GM12878 (cell line): Measurements from ENCODE around the gene PXT1. TPM values are rescaled to one million over a fixed set of nuclear protein-coding genes. Genes with fewer than 3 reads are reported as not detected.

Experiments
- ATAC-seq: fragments of 200-7000 bp; cut with Tn5 transposase; 3 replicates; pipeline ENCODE4 v1.9.1; 2020; ENCODE audit warnings: mild to moderate bottlenecking, moderate library complexity
- BruUV-seq: library from RNA; stranded (reverse); fragments of 400-500 nt; replicated peaks from 2 replicates; lab custom pipeline; 2021; lab: Mats Ljungman, UMichigan
- CTCF ChIA-PET: fragments of 300-600 bp; sonication (Branson Sonifier 250); formaldehyde crosslinking; extraction: SDS; loops from one replicate; lab custom pipeline; 2021; ENCODE audit warnings: inconsistent platforms; lab: Yijun Ruan, JAX
- POLR2A ChIA-PET: fragments of 350-600 bp; formaldehyde crosslinking; extraction: SDS; loops from one replicate; lab custom pipeline; 2021; ENCODE audit warnings: inconsistent platforms; lab: Charles Lee
- RAD21 ChIA-PET: fragments of 300-600 bp; sonication (Branson Sonifier 250); formaldehyde crosslinking; loops from one replicate; lab custom pipeline; 2023; ENCODE audit warnings: antibody characterized with exemption; ENCODE audit not compliant: unreplicated experiment; lab: Charles Lee
- SMC1A ChIA-PET: fragments of 300-600 bp; sonication (Branson Sonifier 250); formaldehyde crosslinking; loops from one replicate; lab custom pipeline; 2023; ENCODE audit not compliant: unreplicated experiment, uncharacterized antibody; lab: Charles Lee
- DNase-seq: peaks from one replicate; pipeline ENCODE4 v3.0.0-alpha.2; 2011; ENCODE audit warnings: low read depth, low spot score
- FAIRE-seq: peaks from 3 replicates; lab custom pipeline; 2011; peaks lifted over from hg19 to GRCh38; lab: Jason Lieb, UNC
- H2AFZ ChIP-seq: 2 replicates; pipeline ENCODE4 v1.6.0; 2011; ENCODE audit warnings: low read depth, low read length, control low read depth; ENCODE audit not compliant: control insufficient read depth
- H3K27ac ChIP-seq: 2 replicates; pipeline ENCODE4 v1.5.1; 2011; ENCODE audit warnings: control low read depth; ENCODE audit not compliant: control insufficient read depth, insufficient read depth
- H3K27me3 ChIP-seq, 2 experiments: replicated peaks in 1 of 2; 2 replicates each; pipeline versions ENCODE4 v1.6.0 to v1.6.1; 2011; ENCODE audit warnings: low read length in 1 of 2; ENCODE audit not compliant: control insufficient read depth in 2 of 2, insufficient read depth in 2 of 2
- H3K36me3 ChIP-seq, 2 experiments: 2 replicates each; pipeline ENCODE4 v1.5.1; 2011; ENCODE audit warnings: low read length in 1 of 2; ENCODE audit not compliant: control insufficient read depth in 2 of 2, insufficient read depth in 2 of 2
- H3K4me1 ChIP-seq: 2 replicates; pipeline ENCODE4 v1.6.1; 2011; ENCODE audit warnings: mild to moderate bottlenecking, low read length, moderate library complexity, mixed read lengths; ENCODE audit not compliant: control insufficient read depth, insufficient read depth
- H3K4me2 ChIP-seq: 2 replicates; pipeline ENCODE4 v1.6.0; 2011; ENCODE audit warnings: control low read depth; ENCODE audit not compliant: control insufficient read depth, insufficient read depth
- H3K4me3 ChIP-seq: fragments of 200-600 bp; sonication (generic); 2 replicates; pipeline ENCODE4 v1.5.1; 2016
- H3K79me2 ChIP-seq: 2 replicates; pipeline ENCODE4 v1.6.0; 2011; ENCODE audit warnings: low read length; ENCODE audit not compliant: control insufficient read depth, insufficient read depth
- H3K9ac ChIP-seq: 2 replicates; pipeline ENCODE4 v1.8.0; 2011; ENCODE audit warnings: low read length, control low read depth, mixed read lengths; ENCODE audit not compliant: control insufficient read depth, insufficient read depth
- H3K9me3 ChIP-seq: replicated peaks from 3 replicates; pipeline ENCODE4 v1.5.1; 2011; ENCODE audit warnings: mild to moderate bottlenecking, low read length; ENCODE audit not compliant: control insufficient read depth, insufficient read depth
- H4K20me1 ChIP-seq: 2 replicates; pipeline ENCODE4 v1.6.0; 2011; ENCODE audit not compliant: control insufficient read depth, insufficient read depth
- ASH2L ChIP-seq: fragments of 300-600, 200-600 bp; sonication (generic); IDR thresholded peaks from 2 replicates; pipeline ENCODE4 v1.6.1; 2017; ENCODE audit warnings: low read depth, mild to moderate bottlenecking, borderline replicate concordance
- EZH2 ChIP-seq: IDR thresholded peaks from 2 replicates; pipeline ENCODE4 v1.6.1; 2012; ENCODE audit warnings: low read depth, mild to moderate bottlenecking, control low read depth, inconsistent platforms, low read length, borderline replicate concordance; ENCODE audit not compliant: control insufficient read depth
- GATAD2B ChIP-seq: fragments of 450-650 bp; conservative IDR thresholded peaks from 2 replicates; pipeline ENCODE4 v1.6.1; 2017; ENCODE audit warnings: low read depth, mild to moderate bottlenecking, moderate library complexity
- HDGF ChIP-seq: fragments of 450-650 bp; IDR thresholded peaks from 2 replicates; pipeline ENCODE4 v1.6.1; 2016; ENCODE audit warnings: antibody characterized with exemption
- IRF4 ChIP-seq: IDR thresholded peaks from 2 replicates; pipeline ENCODE4 v1.6.1; 2011; ENCODE audit warnings: low read depth, low read length
- JUND ChIP-seq: IDR thresholded peaks from 2 replicates; pipeline ENCODE4 v1.6.1; 2012; ENCODE audit warnings: low read depth, mild to moderate bottlenecking, low read length, improper control_type of control experiment, moderate library complexity
- NFYB ChIP-seq: IDR thresholded peaks from 2 replicates; pipeline ENCODE4 v1.6.1; 2011; ENCODE audit warnings: low read depth, mild to moderate bottlenecking, low read length, improper control_type of control experiment, moderate library complexity; ENCODE audit not compliant: insufficient read depth
- NR2C1 ChIP-seq: fragments of 450-650 bp; IDR thresholded peaks from 2 replicates; pipeline ENCODE4 v1.6.1; 2017; ENCODE audit warnings: antibody characterized with exemption, mild to moderate bottlenecking, moderate library complexity
- POU2F2 ChIP-seq: IDR thresholded peaks from 3 replicates; pipeline ENCODE4 v1.6.1; 2011; ENCODE audit warnings: low read depth, mild to moderate bottlenecking, low read length, borderline replicate concordance
- REST ChIP-seq: IDR thresholded peaks from 2 replicates; pipeline ENCODE4 v1.6.1; 2012; ENCODE audit warnings: mild to moderate bottlenecking, low read depth, low read length
- ZBED1 ChIP-seq: IDR thresholded peaks from 2 replicates; pipeline ENCODE4 v1.6.1; 2016; ENCODE audit warnings: borderline replicate concordance
- ZZZ3 ChIP-seq: IDR thresholded peaks from 2 replicates; pipeline ENCODE4 v1.6.1; 2011; ENCODE audit warnings: low read depth; ENCODE audit not compliant: control insufficient read depth, insufficient read length
- WGBS: methylation state at CpG from one replicate; pipeline ENCODE4 v1.1.6; 2016; ENCODE audit warnings: low lambda C conversion rate; ENCODE audit not compliant: insufficient replicate concordance, insufficient coverage; ENCODE audit errors: missing lambda C conversion rate; 5-methylcytosine and 5-hydroxymethylcytosine counted together
- in situ Hi-C: fragments of 300-500 bp; cut with MboI; formaldehyde crosslinking; loops from 9 replicates; pipeline ENCODE4 v1.14.3; 2018; ENCODE audit warnings: mixed read lengths
- intact Hi-C: fragments of 100-400 bp; cut with micrococcal nuclease; formaldehyde crosslinking; loops from one replicate; pipeline ENCODE4 v1.14.2; 2022; ENCODE audit not compliant: unreplicated experiment
- polyA plus RNA-seq, 11 experiments: library from polyadenylated mRNA; depleted of rRNA in 4 of 11; unstranded in 6 of 11; stranded (reverse) in 5 of 11; fragments of >200 nt; fragmentation: Nextera tagmentation in 4 of 11; fragmentation: Illumina TruSeq in 1 of 11; extraction: Ambion mirVana in 4 of 11; extraction: Trizol in 1 of 11; gene quantifications; 1 replicate in 1 of 11; 2 replicates in 10 of 11; pipeline versions ENCODE4 v1.2.1 to v1.2.3, GENCODE V29; 2011 to 2016; ENCODE audit warnings: inconsistent platforms in 2 of 11, missing spikeins in 2 of 11, low read depth in 1 of 11
- total RNA-seq, 4 experiments: library from RNA; depleted of rRNA in 3 of 4; stranded (reverse); fragments of >200 nt in 3 of 4; fragmentation: Illumina TruSeq in 1 of 4; extraction: Trizol in 1 of 4; gene quantifications; 2 replicates each; pipeline versions ENCODE4 v1.2.1 to v1.2.3, GENCODE V29; 2013 to 2021

PXT1 gene
- total and polyA plus RNA-seq, 10 of the 15 experiments (the other 5 are each of a cell fraction or from before 2014, with no cell fraction given) = 0.27 to 2.9 (median 0.50) TPM

GRCh38 chr6:36492092-36492491 is 49.4 kb upstream of the PXT1 start:
- intact Hi-C loops (no loop called here), in situ Hi-C loops (no loop called here)
- POLR2A ChIA-PET = no interaction called here
- Histone ChIP-seq H2AFZ (no peak overlapping the region), H3K27ac (no peak overlapping the region), H3K9ac (no peak overlapping the region), H3K4me1 (no peaks in the 10 kb centered on the region), H3K36me3 (peaks cover 0 to 8% of the 10 kb centered on the region in 2 experiments; a peak in 2 of 4 replicates), H3K79me2 (no peaks in the 10 kb centered on the region), H3K4me2 (no peak overlapping the region), H3K27me3 (no peaks in the 10 kb centered on the region), H3K9me3 (no peaks in the 10 kb centered on the region), H4K20me1 (no peaks in the 10 kb centered on the region), H3K4me3 (no peak overlapping the region)
- no TSS peak for BruUV-seq
- RAD21 ChIA-PET = no interaction called here
- FAIRE-seq (no peak), DNase-seq (no peak), ATAC-seq (no peak)
- SMC1A ChIA-PET = no interaction called here
- CTCF ChIA-PET = no interaction called here
- 98% methylated on average over 4 of the region's 4 CpGs for WGBS
- TF ChIP-seq EZH2 (no peak), ZBED1 (no peak), HDGF (no peak), ASH2L (no peak), NR2C1 (no peak)

- no peak overlapping the region for H3K9ac ChIP-seq
- H3K79me2 ChIP-seq = no peaks in the 10 kb centered on the region
- WGBS = over 99% methylated on average over 7 of the region's 7 CpGs
- no TSS peak for BruUV-seq
- H2AFZ ChIP-seq = no peak overlapping the region
- DNase-seq = no peak
- RAD21 ChIA-PET = no interaction called here
- in situ Hi-C loops = no loop called here
- H3K36me3 ChIP-seq = peaks cover 0 to 11% of the 10 kb centered on the region in 2 experiments; a peak in 2 of 4 replicates
- FAIRE-seq = no peak
- SMC1A ChIA-PET = interaction anchor here (1.2 kb wide), 1 partner anchor 57 kb away, joined by 3 read pairs; no protein-coding TSS in a partner anchor
- no peaks in the 10 kb centered on the region for H3K27me3 ChIP-seq
- intact Hi-C loops = no loop called here
- H3K27ac ChIP-seq = no peak overlapping the region
- POLR2A ChIA-PET = no interaction called here
- no peak overlapping the region for H3K4me3 ChIP-seq
- no peak overlapping the region for H3K4me2 ChIP-seq
- no peak for ATAC-seq
- no peaks in the 10 kb centered on the region for H3K4me1 ChIP-seq
- no peaks in the 10 kb centered on the region for H4K20me1 ChIP-seq
- no peaks in the 10 kb centered on the region for H3K9me3 ChIP-seq
- CTCF ChIA-PET = no interaction called here
- TF ChIP-seq ZBED1 (no peak), GATAD2B (no peak), JUND (no peak), REST (peak; percentile 57; the same call in 1 of the 2 replicates), ZZZ3 (no peak), POU2F2 (no peak), IRF4 (no peak), NFYB (no peak)
These were observed 48.8 kb upstream of the PXT1 start for GRCh38 chr6:36491378-36491965.
